Measurements from ENCODE around the gene UGT1A8. TPM values are rescaled to one million over a fixed set of nuclear protein-coding genes. Genes with fewer than 3 reads are reported as not detected.

UGT1A8 gene
- total and polyA plus RNA-seq, 2 donors (not counting 3 experiments of a cell fraction or from before 2014, with no cell fraction given) = not detected

- TF ChIP-seq MAX (IDR thresholded peaks at IDR 0.05; ENCODE audit: insufficient read depth, insufficient read length) (no peak), EZH2 (IDR thresholded peaks at IDR 0.05; ENCODE audit: borderline replicate concordance, low read depth, low read length, severe bottlenecking) (no peak), GATA2 (IDR thresholded peaks at IDR 0.05; ENCODE audit: insufficient read depth, insufficient read length, low read depth, low read length) (no peak), MYC (IDR thresholded peaks at IDR 0.05; ENCODE audit: low read depth, low read length) (no peak), CTCF (IDR thresholded peaks at IDR 0.05; ENCODE audit: extremely low read depth in 1 of 2, insufficient read depth in 1 of 2, low read depth in 1 of 2, low read length in 2 of 2) (no peak), JUN (IDR thresholded peaks at IDR 0.05; ENCODE audit: borderline replicate concordance, insufficient read depth, insufficient read length, low read depth) (no peak), POLR2AphosphoS5 (IDR thresholded peaks at IDR 0.05; ENCODE audit: insufficient read depth, low read depth, low read length) (no peak), FOS (IDR thresholded peaks at IDR 0.05; ENCODE audit: borderline replicate concordance, insufficient read depth, low read length) (no peak), POLR2A (IDR thresholded peaks at IDR 0.05; ENCODE audit: low read depth, low read length) (no peak)
- Histone ChIP-seq H2AFZ (ENCODE audit: low read depth, low read length) (no peak overlapping the region), H3K9ac (replicated peaks; ENCODE audit: extremely low read depth, insufficient read depth, low read length) (no peak overlapping the region), H4K20me1 (replicated peaks; ENCODE audit: control insufficient read depth, extremely low read depth, insufficient read depth, low read length) (no peaks in the 10 kb centered on the region), H3K36me3 (ENCODE audit: control insufficient read depth in 2 of 2, extremely low read depth in 1 of 2, insufficient read depth in 2 of 2, low read length in 2 of 2) (no peaks in the 10 kb centered on the region), H3K4me2 (ENCODE audit: insufficient read depth, low read length) (no peak overlapping the region), H3K27ac (ENCODE audit: insufficient read depth, low read depth, low read length) (no peak overlapping the region), H3K27me3 (ENCODE audit: control insufficient read depth in 2 of 2, insufficient read depth in 2 of 2, low read length in 2 of 2) (no peaks in the 10 kb centered on the region), H3K9me3 (replicated peaks; ENCODE audit: control insufficient read depth, insufficient read depth, low read length) (no peaks in the 10 kb centered on the region), H3K4me3 (replicated peaks in 1 of 3; ENCODE audit: insufficient read depth in 1 of 3, low read depth in 1 of 3, low read length in 3 of 3) (no peak overlapping the region), H3K79me2 (ENCODE audit: control insufficient read depth, insufficient read depth, low read length) (no peaks in the 10 kb centered on the region), H3K4me1 (ENCODE audit: control insufficient read depth, extremely low read depth, insufficient read depth, low read length) (no peaks in the 10 kb centered on the region), H3K9me1 (replicated peaks; ENCODE audit: control insufficient read depth, extremely low read depth, insufficient read depth, low read length) (no peaks in the 10 kb centered on the region)
- DNase-seq (ENCODE audit: low read depth, low spot score) = no peak
- intact Hi-C loops (cut with micrococcal nuclease) = no loop called here
- dilution Hi-C loops (cut with MboI; ENCODE audit: extremely low pct_ligation_motif_present, low sequenced_read_pairs) = no loop called here
- no TSS peak for BruUV-seq (replicated peaks)
- ChIA-PET CTCF (no interaction called here), POLR2A (no interaction called here)
- FAIRE-seq = no peak
Measured at GRCh38 chr2:233780771-233781170, 163.3 kb downstream of the UGT1A8 start.

Data from endothelial cell of umbilical vein (primary cell).